ENCODE data around the gene ZKSCAN3. TPM values are rescaled to one million over a fixed set of nuclear protein-coding genes. Genes with fewer than 3 reads are reported as not detected.

The ZKSCAN3 gene
- total and polyA plus RNA-seq, 2 of the 4 experiments (the other 2 are of a cell fraction), result 3.7 to 4.8 TPM

DNA sequence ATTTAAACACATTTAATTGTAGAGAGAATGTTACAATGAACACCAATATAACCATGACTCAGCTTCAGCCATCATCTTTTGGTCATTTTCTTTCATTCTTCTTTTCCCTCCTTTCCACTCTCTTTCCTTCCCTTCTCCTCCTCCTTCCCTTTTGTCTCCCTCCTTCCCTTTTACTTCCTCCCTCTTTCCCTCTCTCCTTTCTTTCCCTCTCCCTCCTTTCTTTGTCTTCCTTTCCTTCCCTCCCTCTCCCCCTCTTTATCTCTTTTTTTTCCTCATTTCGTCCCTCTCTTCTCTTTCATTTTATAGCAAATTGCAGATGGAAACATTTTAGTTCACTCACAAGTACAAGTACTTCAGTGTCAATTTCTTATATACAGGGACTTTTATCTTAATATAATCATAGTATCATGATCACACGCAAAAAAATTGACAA, 1.8 kb downstream of the ZKSCAN3 start:
- Histone ChIP-seq H3K4me3 (ENCODE audit: insufficient read depth, low read depth, low read length) (no peak overlapping the region), H3K23ac (ENCODE audit: low read depth, low read length) (no peak overlapping the region), H2AFZ (replicated peaks; ENCODE audit: low read length, poor library complexity) (no peak overlapping the region), H2BK5ac (ENCODE audit: low read depth, low read length, poor library complexity, severe bottlenecking) (no peak overlapping the region), H4K91ac (ENCODE audit: insufficient read depth, low read depth, low read length) (no peak overlapping the region), H2AK5ac (ENCODE audit: low read depth, low read length) (no peak overlapping the region), H4K8ac (ENCODE audit: low read depth in 2 of 2, low read length in 2 of 2) (no peak overlapping the region), H3K36me3 (ENCODE audit: control insufficient read depth, insufficient read depth, low read length) (no peaks in the 10 kb centered on the region), H3K27ac (ENCODE audit: insufficient read depth, low read length) (no peak overlapping the region), H3K9ac (ENCODE audit: low read depth, low read length) (no peak overlapping the region), H3K4me2 (ENCODE audit: low read depth, low read length) (no peak overlapping the region), H4K20me1 (ENCODE audit: insufficient read depth, low read length) (no peaks in the 10 kb centered on the region), H3K18ac (ENCODE audit: low read depth, low read length) (no peak overlapping the region), H2BK15ac (ENCODE audit: low read depth, low read length) (no peak overlapping the region), H3K14ac (replicated peaks; ENCODE audit: low read depth, low read length) (no peak overlapping the region), H3K9me3 (ENCODE audit: control insufficient read depth, insufficient read depth, low read length) (no peaks in the 10 kb centered on the region), H3K79me1 (ENCODE audit: low read depth in 1 of 2, low read length in 2 of 2) (peaks cover 26 to 50% of the 10 kb centered on the region in 2 experiments), H3K27me3 (ENCODE audit: control insufficient read depth, insufficient read depth, low read length) (peaks cover 4% of the 10 kb centered on the region), H3K4me1 (ENCODE audit: control insufficient read depth, insufficient read depth, low read length) (peaks cover 11% of the 10 kb centered on the region), H2BK120ac (ENCODE audit: low read depth, low read length) (no peak overlapping the region), H2AK9ac (replicated peaks; ENCODE audit: low read depth, low read length, poor library complexity) (no peak overlapping the region), H3K4ac (ENCODE audit: low read depth, low read length) (no peak overlapping the region), H3K56ac (ENCODE audit: extremely low read depth, insufficient read depth, low read length) (no peak overlapping the region), H2BK20ac (ENCODE audit: low read depth, low read length) (no peak overlapping the region), H4K5ac (ENCODE audit: low read depth, low read length) (no peak overlapping the region), H3K9me1 (ENCODE audit: insufficient read depth, low read length) (peaks cover 9% of the 10 kb centered on the region; the same call in 1 of the 2 replicates)
- 83% methylated on average over 1 of the region's 2 CpGs; no CpG with 5 or more reads in 1 of the 2 experiments for WGBS, 2 experiments (ENCODE audit: extremely low coverage in 2 of 2, insufficient read length in 1 of 2)
- ATAC-seq (ENCODE audit: low read depth) (no peak), DNase-seq (no peak)
- in situ Hi-C loops (cut with MboI; ENCODE audit: low sequenced_read_pairs) (no loop called here), dilution Hi-C loops (cut with HindIII; ENCODE audit: low sequenced_read_pairs, unreplicated experiment) (no loop called here), intact Hi-C loops (cut with micrococcal nuclease) (no loop called here)
- BruUV-seq (replicated peaks), result no TSS peak
- ChIA-PET CTCF (interaction anchor here (1.0 kb wide), 1 partner anchor 31 kb away, joined by 3 read pairs; no protein-coding TSS in a partner anchor), POLR2A (ENCODE audit: unreplicated experiment) (interaction anchor here (0.7 kb wide), 1 partner anchor 441 kb away, joined by 3 read pairs; no protein-coding TSS in a partner anchor)
- TF ChIP-seq RFX5 (IDR thresholded peaks at IDR 0.05; ENCODE audit: low read depth, low read length), result no peak
- no peak for TF ChIP-seq BHLHE40 (IDR thresholded peaks at IDR 0.05; ENCODE audit: low read depth, low read length)
- TF ChIP-seq FOS (IDR thresholded peaks at IDR 0.05; ENCODE audit: low read depth, low read length), result no peak
- TF ChIP-seq MXI1 (IDR thresholded peaks at IDR 0.05; ENCODE audit: borderline replicate concordance, low read depth, low read length), result no peak
- TF ChIP-seq POLR2A (IDR thresholded peaks at IDR 0.05; ENCODE audit: low read depth, low read length), result no peak
- no peak for TF ChIP-seq MAZ (IDR thresholded peaks at IDR 0.05; ENCODE audit: borderline replicate concordance, low read depth, low read length)
- TF ChIP-seq CHD1 (IDR thresholded peaks at IDR 0.05; ENCODE audit: low read depth, low read length), result no peak
